ENCODE measurements around the gene GNMT.

Gene GNMT

DNA sequence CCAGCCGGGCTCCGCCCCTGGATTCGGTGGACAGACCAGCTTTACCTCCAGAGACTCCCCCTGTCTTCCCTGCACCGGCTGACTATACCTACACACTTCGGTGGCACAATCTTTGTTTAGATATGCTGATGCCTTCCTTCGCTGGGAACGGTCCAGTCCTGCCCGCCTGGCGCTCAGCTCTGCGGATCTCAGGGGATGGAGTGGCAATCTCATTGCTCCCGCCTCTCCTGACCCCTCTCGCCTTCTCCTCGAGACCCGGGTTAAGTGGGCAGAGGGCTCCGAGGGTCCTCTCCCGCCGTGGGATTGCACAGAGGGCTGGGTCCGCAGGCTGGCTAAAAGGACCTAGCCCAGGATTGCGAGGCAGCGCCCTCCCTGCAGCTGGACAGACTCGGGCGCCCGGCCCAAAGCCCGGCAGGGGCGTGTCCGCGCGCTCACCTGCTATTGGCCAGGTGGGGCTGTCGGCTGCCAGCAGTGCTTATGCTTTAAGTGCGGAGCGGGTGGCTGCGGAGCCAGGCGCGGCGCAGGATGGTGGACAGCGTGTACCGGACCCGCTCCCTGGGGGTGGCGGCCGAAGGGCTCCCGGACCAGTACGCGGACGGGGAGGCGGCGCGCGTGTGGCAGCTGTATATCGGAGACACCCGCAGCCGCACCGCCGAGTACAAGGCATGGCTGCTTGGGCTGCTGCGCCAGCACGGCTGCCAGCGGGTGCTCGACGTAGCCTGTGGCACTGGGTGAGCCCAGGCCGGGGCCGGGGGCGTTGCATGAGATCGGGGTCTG lies at the start of gene GNMT:
TSS of gene GNMT (plus strand) at position 512 of the 777 bp plus-strand sequence. CDS start at position 526, 14 bp downstream.
- in situ Hi-C loops (cut with MboI; ENCODE audit: low sequenced_read_pairs) = no loop called here

DNA sequence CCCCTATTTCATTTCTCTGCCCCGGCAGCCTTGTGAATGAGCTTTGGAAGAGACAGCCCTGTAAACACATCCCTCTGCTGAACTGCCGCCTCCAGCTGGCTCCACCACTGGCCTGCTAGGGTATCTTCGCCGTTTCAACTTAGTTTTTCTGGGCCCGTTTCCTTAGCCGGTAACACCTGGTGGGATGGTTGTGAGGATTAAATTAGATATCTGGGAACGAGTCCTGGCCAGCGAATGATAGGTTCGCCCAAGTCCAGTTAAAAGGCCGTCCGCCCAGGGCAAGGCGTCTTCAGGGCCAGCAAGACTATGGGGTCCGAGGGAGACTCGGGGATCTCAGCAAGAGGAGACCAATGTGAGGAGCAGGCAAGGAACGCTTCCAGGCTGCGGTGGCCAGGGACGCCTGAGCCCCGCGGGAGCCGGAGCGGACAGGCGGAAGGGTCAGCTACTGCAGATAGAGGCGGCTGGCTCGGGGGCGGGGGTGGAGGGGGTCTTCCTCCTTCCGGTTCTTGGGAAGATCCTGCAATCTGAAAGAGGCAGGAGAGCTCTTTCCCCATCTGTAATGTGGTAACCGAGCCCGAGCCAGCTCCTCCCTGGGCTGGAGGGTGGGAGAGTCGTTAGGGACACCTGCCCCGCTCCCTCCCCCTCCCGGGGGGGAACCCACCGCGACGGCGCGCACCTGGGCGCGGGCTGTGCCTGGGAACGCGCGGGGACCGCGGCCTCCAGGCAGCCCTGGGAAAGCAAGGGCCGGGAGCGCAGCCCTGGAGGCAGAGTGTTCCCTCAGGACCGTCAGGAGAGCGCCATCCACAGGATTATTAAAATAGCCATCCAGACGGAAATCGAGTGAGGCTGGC lies 49.2 kb upstream of the GNMT start:
- in situ Hi-C loops (cut with MboI; ENCODE audit: low sequenced_read_pairs) = no loop called here

DNA sequence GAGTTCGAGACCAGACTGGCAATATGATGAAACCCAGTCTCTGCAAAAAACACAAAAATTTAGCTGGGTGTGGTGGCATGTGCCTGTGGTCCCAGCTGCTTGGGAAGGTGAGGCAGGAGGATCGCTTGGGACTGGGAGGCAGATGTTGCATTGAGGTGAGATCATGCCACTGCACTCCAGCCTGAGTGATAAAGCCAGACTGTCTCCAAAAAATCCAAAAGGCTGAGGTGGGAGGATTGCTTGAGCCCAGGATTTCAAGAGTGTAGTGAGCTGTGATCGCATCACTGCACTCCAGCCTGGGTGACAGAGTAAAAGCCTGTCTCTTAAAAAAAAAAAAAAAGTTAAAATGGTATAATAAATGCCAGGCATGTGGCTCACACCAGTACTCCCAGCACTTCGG lies 46.0 kb upstream of the GNMT start:
- in situ Hi-C loops (cut with MboI; ENCODE audit: low sequenced_read_pairs) = no loop called here

DNA sequence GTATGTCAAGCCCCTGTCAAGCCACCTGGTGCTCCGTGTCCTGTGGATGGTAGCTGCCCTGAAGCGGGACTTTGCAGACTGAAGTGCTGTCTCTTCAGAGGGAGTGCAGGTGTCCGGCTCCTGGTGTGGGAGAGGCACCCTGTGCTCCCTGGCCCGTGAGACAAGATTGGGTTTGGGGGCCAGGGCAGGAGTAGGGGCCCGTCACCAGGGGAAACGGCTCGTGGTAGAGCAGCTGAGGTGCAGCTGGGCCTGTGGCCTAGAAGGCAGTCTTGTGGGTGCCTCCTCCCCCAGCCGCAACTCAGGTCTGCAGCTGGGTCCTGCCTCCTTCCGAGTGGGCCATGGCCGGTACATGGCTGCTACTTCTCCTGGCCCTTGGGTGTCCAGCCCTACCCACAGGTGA lies 44.8 kb upstream of the GNMT start, which contains the start of gene PTCRA:
TSS of gene PTCRA (plus strand) at position 322 of the 400 bp plus-strand sequence. CDS start at position 339, 17 bp downstream.
- in situ Hi-C loops (cut with MboI; ENCODE audit: low sequenced_read_pairs) = no loop called here

GRCh38 chr6:42916288-42916687 lies 44.3 kb upstream of the GNMT start:
- in situ Hi-C loops (cut with MboI; ENCODE audit: low sequenced_read_pairs) = no loop called here

DNA sequence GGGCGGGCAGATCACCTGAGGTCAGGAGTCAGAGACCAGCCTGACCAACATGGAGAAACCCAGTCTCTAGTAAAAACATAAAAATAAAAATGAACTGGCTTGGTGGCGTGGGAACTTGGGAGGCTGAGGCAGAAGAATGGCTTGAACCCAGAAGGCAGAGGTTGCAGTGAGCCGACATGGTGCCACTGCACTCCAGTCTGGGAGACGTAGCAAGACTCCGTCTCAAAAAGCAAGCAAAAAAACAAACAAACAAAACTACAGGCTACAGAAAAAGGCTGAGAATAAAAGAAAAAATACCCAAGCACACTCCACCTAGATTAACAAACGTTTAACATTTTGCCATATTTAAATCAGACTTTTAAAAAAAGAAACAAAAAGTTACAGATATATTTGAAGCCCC lies 38.8 kb upstream of the GNMT start:
- in situ Hi-C loops (cut with MboI; ENCODE audit: low sequenced_read_pairs) = no loop called here

DNA sequence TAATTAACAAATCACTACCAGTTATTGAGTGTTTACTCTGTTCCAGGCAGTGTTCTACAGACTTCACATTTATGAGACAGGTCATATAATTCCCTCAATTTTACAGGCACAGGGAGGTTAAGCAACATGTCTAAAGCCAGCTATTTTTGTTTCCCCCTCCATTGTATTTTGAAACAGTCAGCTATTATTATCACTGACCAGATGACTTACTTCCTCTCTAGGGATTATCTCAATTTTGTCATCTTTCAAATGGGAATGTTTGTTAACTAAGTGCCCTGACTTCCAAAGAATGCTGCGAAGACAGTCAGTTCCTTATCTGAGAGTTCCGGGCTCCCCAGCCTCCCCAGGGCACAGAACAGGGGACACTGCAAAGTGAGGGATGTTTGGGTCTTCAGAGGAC lies 36.9 kb upstream of the GNMT start:
- in situ Hi-C loops (cut with MboI; ENCODE audit: low sequenced_read_pairs) = no loop called here

GRCh38 chr6:42925248-42925857 lies 35.2 kb upstream of the GNMT start:
- in situ Hi-C loops (cut with MboI; ENCODE audit: low sequenced_read_pairs) = no loop called here

DNA sequence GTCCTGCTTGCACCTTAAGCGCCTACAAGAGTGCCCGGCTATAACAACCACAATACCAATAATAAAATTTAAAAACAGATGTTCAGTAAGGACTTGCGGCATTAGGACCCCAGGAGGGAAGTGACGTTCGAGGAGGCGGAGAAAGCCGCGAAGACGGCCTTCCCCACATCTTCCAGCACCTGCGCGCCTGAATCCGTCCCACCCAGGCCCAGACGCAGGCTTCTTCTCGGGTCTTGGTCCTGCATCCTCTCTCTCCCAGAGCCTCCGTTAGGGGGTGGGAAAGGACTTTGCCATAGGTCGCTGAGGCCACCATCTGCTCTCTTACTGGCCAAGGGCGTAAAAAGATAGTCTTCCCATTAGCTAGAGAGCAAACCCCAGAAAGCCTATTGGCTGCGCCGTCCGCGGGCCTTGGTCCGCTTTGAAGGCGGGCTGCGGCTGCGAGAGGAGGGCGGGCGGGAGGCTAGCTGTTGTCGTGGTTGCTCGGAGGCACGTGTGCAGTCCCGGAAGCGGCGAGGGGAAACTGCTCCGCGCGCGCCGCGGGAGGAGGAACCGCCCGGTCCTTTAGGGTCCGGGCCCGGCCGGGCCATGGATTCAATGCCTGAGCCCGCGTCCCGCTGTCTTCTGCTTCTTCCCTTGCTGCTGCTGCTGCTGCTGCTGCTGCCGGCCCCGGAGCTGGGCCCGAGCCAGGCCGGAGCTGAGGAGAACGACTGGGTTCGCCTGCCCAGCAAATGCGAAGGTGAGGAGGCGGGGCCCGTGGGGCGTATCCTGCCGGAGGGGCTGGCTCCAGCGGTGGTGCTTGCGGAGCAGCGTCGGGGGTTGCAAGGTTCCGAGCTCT lies 31.4 kb upstream of the GNMT start, which contains the start of gene CNPY3:
TSS of gene CNPY3 (plus strand) at position 495 of the 835 bp plus-strand sequence. CDS start at position 586, 91 bp downstream.
- in situ Hi-C loops (cut with MboI; ENCODE audit: low sequenced_read_pairs) = no loop called here

DNA sequence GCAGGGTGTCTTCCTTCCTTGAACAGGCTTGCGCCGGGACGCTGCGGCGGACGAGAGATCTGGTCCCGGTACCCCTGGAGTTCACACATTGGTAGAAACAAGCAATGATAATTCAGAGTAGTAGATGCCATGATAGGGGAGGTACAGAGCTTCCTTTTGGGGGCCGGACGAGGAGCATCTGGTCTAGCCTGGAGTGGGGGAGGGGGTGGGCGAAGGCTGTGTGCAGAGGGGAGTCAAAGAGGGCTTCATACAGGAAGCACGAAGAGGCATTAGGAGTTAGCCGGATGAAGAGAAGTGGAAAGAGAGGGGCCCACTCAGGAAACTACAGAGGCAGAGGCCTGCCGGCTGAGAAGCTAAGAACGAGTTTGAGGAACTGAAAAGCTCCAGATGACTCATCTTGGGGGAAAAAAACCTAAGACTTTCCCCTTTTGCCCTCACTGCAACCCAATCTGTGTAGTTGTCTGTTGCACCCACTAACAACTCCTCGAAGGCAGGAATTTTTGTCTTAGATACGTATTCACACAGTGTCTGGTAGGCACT lies 30.7 kb upstream of the GNMT start:
- in situ Hi-C loops (cut with MboI; ENCODE audit: low sequenced_read_pairs) = no loop called here

DNA sequence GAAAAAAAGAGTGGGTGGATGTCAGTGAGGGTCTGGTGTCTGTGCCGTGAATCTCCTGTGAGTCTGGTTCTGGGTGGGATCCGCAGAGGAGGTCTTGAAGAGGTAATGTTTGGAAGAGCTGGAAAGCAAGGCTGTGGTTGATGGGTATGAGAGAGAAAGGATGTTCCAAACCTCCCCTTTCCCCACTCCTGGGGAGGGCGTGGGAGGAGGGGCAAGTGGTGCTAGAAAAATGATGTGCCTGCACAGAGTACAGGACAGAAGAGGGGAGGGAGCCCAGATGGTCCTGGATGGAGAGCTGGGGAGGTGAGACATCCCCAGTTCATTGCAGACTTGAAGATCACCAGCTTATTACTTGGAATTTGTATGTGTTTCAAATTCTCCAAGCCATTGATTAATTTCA lies 28.1 kb upstream of the GNMT start:
- in situ Hi-C loops (cut with MboI; ENCODE audit: low sequenced_read_pairs) = no loop called here

GRCh38 chr6:42933205-42933604 lies 27.3 kb upstream of the GNMT start:
- in situ Hi-C loops (cut with MboI; ENCODE audit: low sequenced_read_pairs) = no loop called here

GRCh38 chr6:42935322-42935721 lies 25.2 kb upstream of the GNMT start:
- in situ Hi-C loops (cut with MboI; ENCODE audit: low sequenced_read_pairs) = no loop called here

DNA sequence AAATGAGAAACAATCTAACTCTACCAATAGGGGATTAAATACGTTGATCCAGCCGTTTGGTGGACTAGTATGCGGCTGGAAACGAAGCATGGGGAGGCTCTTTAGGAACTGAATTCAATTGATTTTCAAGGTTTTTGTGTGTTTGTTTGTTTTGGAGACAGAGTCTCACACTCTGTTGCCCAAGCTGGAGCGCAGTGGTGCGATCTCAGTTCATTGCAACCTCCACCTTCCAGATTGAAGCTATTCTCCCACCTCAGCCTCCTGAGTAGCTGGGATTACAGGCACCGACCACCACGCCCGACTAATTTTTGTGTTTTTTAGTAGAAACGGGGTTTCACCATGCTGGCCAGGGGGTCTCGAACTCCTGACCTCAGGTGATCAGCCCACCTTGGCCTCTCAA lies 24.2 kb upstream of the GNMT start:
- in situ Hi-C loops (cut with MboI; ENCODE audit: low sequenced_read_pairs) = no loop called here

GRCh38 chr6:42937548-42938427 lies 22.8 kb upstream of the GNMT start:
- in situ Hi-C loops (cut with MboI; ENCODE audit: low sequenced_read_pairs) = no loop called here

- in situ Hi-C loops (cut with MboI; ENCODE audit: low sequenced_read_pairs) = no loop called here
Observed at GRCh38 chr6:42938428-42938796, 22.1 kb upstream of the GNMT start.

GRCh38 chr6:42938987-42939809 lies 21.4 kb upstream of the GNMT start:
- in situ Hi-C loops (cut with MboI; ENCODE audit: low sequenced_read_pairs) = no loop called here

- in situ Hi-C loops (cut with MboI; ENCODE audit: low sequenced_read_pairs) = no loop called here
Observed at GRCh38 chr6:42939810-42940167, 20.8 kb upstream of the GNMT start.
